CD4-positive, alpha-beta T cell treated with Interleukin-15 for 1 hour (primary cell): ENCODE data around the gene PRSS23.
"Not testable (repeated sequence)": the region's sequence is repeated elsewhere in the genome, so short reads cannot be mapped to it uniquely, and the experiment has no call there.

Experiments used
- DNase-seq: peaks from one replicate; pipeline ENCODE4 v3.0.0-alpha.2; 2020

PRSS23 gene

GRCh38 chr11:86800076-86800959 is at the start of gene PRSS23:
Gene PRSS23, plus strand, starts transcription at chr11:86800542. Its CDS starts 7,102 bp downstream, at chr11:86807644.
- no peak for DNase-seq

- DNase-seq: no peak
These were observed 46.9 kb upstream of the PRSS23 start for GRCh38 chr11:86753459-86753858.

- DNase-seq: no peak
These were observed 45.2 kb upstream of the PRSS23 start for GRCh38 chr11:86755146-86755545.

- DNase-seq: no peak
These were observed 42.2 kb upstream of the PRSS23 start for GRCh38 chr11:86758171-86758570.

- DNase-seq: no peak
These were observed 39.8 kb upstream of the PRSS23 start for GRCh38 chr11:86760577-86760976.

GRCh38 chr11:86761978-86762377 is 38.4 kb upstream of the PRSS23 start:
- DNase-seq: no peak

- DNase-seq: no peak
These were observed 35.1 kb upstream of the PRSS23 start for GRCh38 chr11:86765203-86765602.

GRCh38 chr11:86765878-86766277 is 34.5 kb upstream of the PRSS23 start:
- DNase-seq: no peak

GRCh38 chr11:86769219-86769618 is 31.1 kb upstream of the PRSS23 start:
- DNase-seq: no peak

- not testable (repeated sequence) for DNase-seq
These were observed 29.8 kb upstream of the PRSS23 start for GRCh38 chr11:86770473-86771027.

GRCh38 chr11:86772999-86773398 is 27.3 kb upstream of the PRSS23 start:
- DNase-seq: no peak

GRCh38 chr11:86773513-86774252 is 26.7 kb upstream of the PRSS23 start:
- no peak for DNase-seq

- no peak for DNase-seq
These were observed 25.9 kb upstream of the PRSS23 start for GRCh38 chr11:86774417-86774816.

GRCh38 chr11:86775361-86775760 is 25.0 kb upstream of the PRSS23 start:
- DNase-seq: no peak

- DNase-seq: no peak
These were observed 18.8 kb upstream of the PRSS23 start for GRCh38 chr11:86781546-86781945.

GRCh38 chr11:86782742-86783141 is 17.6 kb upstream of the PRSS23 start:
- no peak for DNase-seq

GRCh38 chr11:86783661-86784060 is 16.7 kb upstream of the PRSS23 start:
- DNase-seq: no peak

GRCh38 chr11:86784241-86784681 is 16.1 kb upstream of the PRSS23 start:
- DNase-seq: no peak

- no peak for DNase-seq
These were observed 14.8 kb upstream of the PRSS23 start for GRCh38 chr11:86785576-86785975.

GRCh38 chr11:86787018-86787536 is 13.3 kb upstream of the PRSS23 start:
- DNase-seq: no peak

GRCh38 chr11:86787656-86788055 is 12.7 kb upstream of the PRSS23 start:
- no peak for DNase-seq

- no peak for DNase-seq
These were observed 10.1 kb upstream of the PRSS23 start for GRCh38 chr11:86790195-86790725.
